ENCODE measurements around the gene STARD13.

DNA sequence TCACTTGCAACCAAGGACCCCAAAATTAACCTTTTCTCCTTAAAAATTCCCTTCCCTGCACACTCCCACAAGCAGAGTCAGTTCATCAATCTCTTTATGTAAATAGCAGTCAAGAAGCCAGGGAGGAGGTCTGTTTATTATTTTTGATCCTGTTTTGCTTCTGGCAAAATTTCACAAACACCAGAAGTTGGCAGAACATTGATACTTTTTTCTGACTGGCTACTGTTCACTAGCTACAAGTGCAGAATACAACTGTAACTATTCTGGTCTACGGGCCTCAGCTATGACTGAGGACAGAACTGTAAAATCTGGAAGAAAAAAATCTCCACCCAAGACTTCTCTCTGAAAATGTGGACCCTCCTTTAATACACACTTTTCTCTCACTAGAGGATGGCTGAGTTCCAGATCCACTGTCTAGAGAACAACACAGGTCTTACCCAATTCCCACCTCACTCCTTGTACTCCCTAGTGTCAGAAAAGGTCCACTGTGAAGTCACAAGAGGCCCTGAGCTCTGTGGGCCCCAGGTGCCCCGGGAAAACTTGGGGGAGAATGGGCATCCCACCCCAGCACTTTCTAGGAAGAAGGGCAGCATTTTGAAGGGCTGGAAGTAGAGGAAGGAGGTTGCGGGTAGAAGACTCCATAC, 14.5 kb downstream of the STARD13 start:
- no peak for TF ChIP-seq GATA2 (IDR thresholded peaks at IDR 0.05; ENCODE audit: low read depth, low read length)
- TF ChIP-seq GATA3 (IDR thresholded peaks at IDR 0.05; ENCODE audit: low read depth, low read length), result no peak
